ENCODE results near the gene CUX1. TPM values are rescaled to one million over a fixed set of nuclear protein-coding genes. Genes with fewer than 3 reads are reported as not detected.

Gene CUX1
- total RNA-seq, 4 donors from 2014 or later: 56.9 to 124 (median 93.2) TPM

DNA sequence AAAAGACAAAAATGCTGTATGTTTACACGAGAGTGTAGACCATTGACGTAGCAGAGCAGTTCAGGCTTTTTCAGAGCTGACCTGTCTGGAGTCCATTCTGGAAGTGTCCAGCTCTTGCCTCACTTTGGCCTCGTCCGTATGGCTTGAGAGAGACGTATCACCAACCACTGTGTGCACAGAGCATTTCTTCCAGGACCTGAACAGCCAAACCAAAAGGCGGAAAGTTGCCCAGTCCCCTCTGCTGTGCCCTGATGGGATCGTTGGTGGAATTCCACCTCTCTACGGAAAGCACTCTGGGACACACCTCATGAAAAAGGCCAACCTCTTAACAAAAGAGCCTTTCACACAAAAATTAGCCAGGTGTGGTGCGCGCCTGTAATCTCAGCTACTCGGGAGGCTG is 284.5 kb downstream of the CUX1 start:
- no peak overlapping the region for H3K4me3 ChIP-seq
- WGBS, 2 donors (ENCODE audit: low coverage in 1 of 2): 95% methylated on average over 11 of the region's 11 CpGs; no CpG with 5 or more reads in 1 of the 2 donors
- H3K27ac ChIP-seq: no peak overlapping the region
- no peaks in the 10 kb centered on the region for H3K27me3 ChIP-seq
- peaks cover 7 to 13% (median 9%) of the 10 kb centered on the region in 4 donors for H3K4me1 ChIP-seq
- no peak for DNase-seq
- no peak for TF ChIP-seq POLR2A (IDR thresholded peaks at IDR 0.05)
- TF ChIP-seq EP300 (IDR thresholded peaks at IDR 0.05; ENCODE audit: low read depth): no peak
- TF ChIP-seq, protein P1, sequence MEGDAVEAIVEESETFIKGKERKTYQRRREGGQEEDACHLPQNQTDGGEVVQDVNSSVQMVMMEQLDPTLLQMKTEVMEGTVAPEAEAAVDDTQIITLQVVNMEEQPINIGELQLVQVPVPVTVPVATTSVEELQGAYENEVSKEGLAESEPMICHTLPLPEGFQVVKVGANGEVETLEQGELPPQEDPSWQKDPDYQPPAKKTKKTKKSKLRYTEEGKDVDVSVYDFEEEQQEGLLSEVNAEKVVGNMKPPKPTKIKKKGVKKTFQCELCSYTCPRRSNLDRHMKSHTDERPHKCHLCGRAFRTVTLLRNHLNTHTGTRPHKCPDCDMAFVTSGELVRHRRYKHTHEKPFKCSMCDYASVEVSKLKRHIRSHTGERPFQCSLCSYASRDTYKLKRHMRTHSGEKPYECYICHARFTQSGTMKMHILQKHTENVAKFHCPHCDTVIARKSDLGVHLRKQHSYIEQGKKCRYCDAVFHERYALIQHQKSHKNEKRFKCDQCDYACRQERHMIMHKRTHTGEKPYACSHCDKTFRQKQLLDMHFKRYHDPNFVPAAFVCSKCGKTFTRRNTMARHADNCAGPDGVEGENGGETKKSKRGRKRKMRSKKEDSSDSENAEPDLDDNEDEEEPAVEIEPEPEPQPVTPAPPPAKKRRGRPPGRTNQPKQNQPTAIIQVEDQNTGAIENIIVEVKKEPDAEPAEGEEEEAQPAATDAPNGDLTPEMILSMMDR (IDR thresholded peaks at IDR 0.05): no peak
- in situ Hi-C loops (cut with MboI; ENCODE audit: low pct_ligation_motif_present in 1 of 4, low pct_unique_long_range_greater_than_20kb in 1 of 4, low sequenced_read_pairs in 3 of 4) (no loop called here), intact Hi-C loops (cut with DNase I; ENCODE audit: low total_unique reads) (no loop called here)
- H3K9me3 ChIP-seq: no peaks in the 10 kb centered on the region
- no peaks in the 10 kb centered on the region for H3K36me3 ChIP-seq

DNA sequence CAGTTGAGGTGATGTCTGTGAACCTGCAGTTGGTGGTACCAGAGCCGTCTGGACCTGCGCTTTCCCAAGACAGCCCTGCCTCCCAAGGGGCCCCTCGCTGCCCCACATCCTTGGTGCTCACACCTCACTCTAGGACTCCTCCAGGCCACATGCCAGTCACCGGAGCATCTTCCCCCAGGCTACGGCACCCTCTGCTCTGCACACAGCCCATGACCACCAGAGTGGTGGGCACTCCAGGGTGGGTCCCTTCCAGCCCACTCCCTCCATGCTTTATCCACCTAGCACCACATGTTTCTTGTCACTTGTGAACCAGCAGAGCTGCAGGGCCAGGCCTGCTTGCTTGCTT is 285.6 kb downstream of the CUX1 start:
- Histone ChIP-seq H3K4me1 (peaks cover 2 to 5% (median 4%) of the 10 kb centered on the region in 4 donors), H3K27ac (no peak overlapping the region), H3K27me3 (no peaks in the 10 kb centered on the region), H3K36me3 (no peaks in the 10 kb centered on the region), H3K9me3 (no peaks in the 10 kb centered on the region), H3K4me3 (no peak overlapping the region)
- no peak for DNase-seq
- TF ChIP-seq POLR2A (IDR thresholded peaks at IDR 0.05): no peak
- no peak for TF ChIP-seq EP300 (IDR thresholded peaks at IDR 0.05; ENCODE audit: low read depth)
- in situ Hi-C loops (cut with MboI; ENCODE audit: low pct_ligation_motif_present in 1 of 4, low pct_unique_long_range_greater_than_20kb in 1 of 4, low sequenced_read_pairs in 3 of 4): no loop called here
- intact Hi-C loops (cut with DNase I; ENCODE audit: low total_unique reads): no loop called here
- 86% methylated on average over 5 of the region's 5 CpGs; no CpG with 5 or more reads in 1 of the 2 donors for WGBS, 2 donors (ENCODE audit: low coverage in 1 of 2)

DNA sequence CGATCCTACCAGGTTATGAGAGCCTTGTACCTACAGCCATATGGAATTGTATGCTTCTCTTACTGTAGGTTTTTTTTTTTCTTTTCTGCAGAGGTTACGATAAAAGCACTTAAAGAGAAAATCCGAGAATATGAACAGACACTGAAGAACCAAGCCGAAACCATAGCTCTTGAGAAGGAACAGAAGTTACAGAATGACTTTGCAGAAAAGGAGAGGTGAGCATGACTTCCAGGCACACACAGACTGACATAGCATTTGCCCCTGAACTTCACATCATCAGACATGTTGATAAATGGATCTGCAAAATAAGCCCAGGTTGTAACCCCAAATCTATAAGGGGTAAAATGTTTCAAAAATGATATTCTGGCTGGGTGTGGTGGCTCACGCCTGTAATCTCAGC is 286.8 kb downstream of the CUX1 start:
- intact Hi-C loops (cut with DNase I; ENCODE audit: low total_unique reads) (no loop called here), in situ Hi-C loops (cut with MboI; ENCODE audit: low pct_ligation_motif_present in 1 of 4, low pct_unique_long_range_greater_than_20kb in 1 of 4, low sequenced_read_pairs in 3 of 4) (no loop called here)
- 94 to 96% methylated on average over 4 to 5 of the region's 5 CpGs for WGBS, 2 donors (ENCODE audit: low coverage in 1 of 2)
- H3K4me1 ChIP-seq: no peaks in the 10 kb centered on the region
- H3K36me3 ChIP-seq: no peaks in the 10 kb centered on the region
- H3K27me3 ChIP-seq: no peaks in the 10 kb centered on the region
- H3K9me3 ChIP-seq: no peaks in the 10 kb centered on the region
- TF ChIP-seq POLR2A (IDR thresholded peaks at IDR 0.05) (no peak), POLR2AphosphoS5 (IDR thresholded peaks at IDR 0.05) (no peak), EP300 (IDR thresholded peaks at IDR 0.05; ENCODE audit: low read depth) (no peak)
- TF ChIP-seq, protein P1 (IDR thresholded peaks at IDR 0.05): no peak
- H3K4me3 ChIP-seq: no peak overlapping the region
- H3K27ac ChIP-seq: no peak overlapping the region
- no peak for DNase-seq

DNA sequence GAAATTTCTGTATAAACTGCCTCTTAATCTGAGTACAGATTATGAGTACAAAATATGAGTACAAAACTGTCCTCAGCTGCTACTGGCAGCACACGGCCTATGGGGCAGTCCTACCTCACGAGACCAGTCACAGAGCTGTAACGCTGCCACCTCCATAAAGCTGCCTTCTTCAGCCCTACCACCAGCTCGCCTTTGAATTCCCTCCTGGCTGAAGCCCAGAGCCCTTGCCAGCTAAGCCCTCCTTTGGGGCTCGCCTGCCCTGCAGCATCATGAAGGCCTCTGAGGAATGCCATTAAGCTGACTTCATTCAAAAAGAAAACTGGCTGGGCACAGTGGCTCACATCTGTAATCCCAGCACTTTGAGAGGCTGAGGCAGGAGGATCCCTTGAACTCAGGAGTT is 289.2 kb downstream of the CUX1 start:
- in situ Hi-C loops (cut with MboI; ENCODE audit: low pct_ligation_motif_present in 1 of 4, low pct_unique_long_range_greater_than_20kb in 1 of 4, low sequenced_read_pairs in 3 of 4) (no loop called here), intact Hi-C loops (cut with DNase I; ENCODE audit: low total_unique reads) (no loop called here)
- H3K9me3 ChIP-seq: no peaks in the 10 kb centered on the region
- no peak overlapping the region for H3K27ac ChIP-seq
- no peaks in the 10 kb centered on the region for H3K27me3 ChIP-seq
- no peak overlapping the region for H3K4me3 ChIP-seq
- TF ChIP-seq POLR2AphosphoS5 (IDR thresholded peaks at IDR 0.05) (no peak), EP300 (IDR thresholded peaks at IDR 0.05; ENCODE audit: low read depth) (no peak), POLR2A (IDR thresholded peaks at IDR 0.05) (no peak)
- TF ChIP-seq, protein P1 (IDR thresholded peaks at IDR 0.05): no peak
- WGBS, 2 donors (ENCODE audit: low coverage in 1 of 2): 88% methylated on average over 5 of the region's 5 CpGs; no CpG with 5 or more reads in 1 of the 2 donors
- no peaks in the 10 kb centered on the region for H3K4me1 ChIP-seq
- DNase-seq: no peak
- no peaks in the 10 kb centered on the region for H3K36me3 ChIP-seq

DNA sequence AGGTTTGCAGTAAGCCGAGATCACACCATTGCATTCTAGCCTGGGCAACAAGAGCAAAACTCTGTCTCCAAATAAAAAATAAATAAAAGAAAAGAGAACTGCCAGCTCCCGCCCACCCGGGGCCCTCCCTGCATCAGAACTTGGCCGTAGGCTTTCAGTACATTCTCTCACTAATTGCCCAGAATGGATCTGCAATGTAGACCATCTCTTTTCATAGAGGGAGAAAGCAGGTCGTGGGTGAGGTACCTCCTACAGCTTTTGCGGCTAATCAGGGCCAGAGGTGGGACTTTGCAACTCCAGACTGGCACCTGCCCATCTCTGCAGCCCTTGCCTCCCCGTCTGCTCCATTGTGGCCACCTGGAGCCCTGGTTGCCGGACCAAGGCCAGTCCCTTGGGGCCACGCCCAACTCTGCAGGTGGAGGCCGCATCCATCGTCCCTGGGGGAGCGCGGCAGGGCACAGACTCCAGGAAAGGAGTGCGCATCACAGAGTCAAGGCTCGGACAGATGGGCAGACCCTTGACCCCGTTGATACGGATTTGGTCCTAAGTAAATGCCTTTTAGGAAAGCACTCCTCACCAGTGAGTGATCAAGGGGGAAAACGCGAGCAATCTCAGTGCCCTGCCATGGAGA is 290.2 kb downstream of the CUX1 start:
- no peak overlapping the region for H3K4me3 ChIP-seq
- peaks cover 0 to 1% (median 0%) of the 10 kb centered on the region in 4 donors for H3K36me3 ChIP-seq
- H3K27me3 ChIP-seq: no peaks in the 10 kb centered on the region
- no peak for TF ChIP-seq POLR2AphosphoS5 (IDR thresholded peaks at IDR 0.05)
- intact Hi-C loops (cut with DNase I; ENCODE audit: low total_unique reads) (no loop called here), in situ Hi-C loops (cut with MboI; ENCODE audit: low pct_ligation_motif_present in 1 of 4, low pct_unique_long_range_greater_than_20kb in 1 of 4, low sequenced_read_pairs in 3 of 4) (no loop called here)
- no peak overlapping the region for H3K27ac ChIP-seq
- WGBS, 2 donors (ENCODE audit: low coverage in 1 of 2): 91 to 96% methylated on average over 3 to 19 of the region's 19 CpGs
- no peaks in the 10 kb centered on the region for H3K9me3 ChIP-seq
- H3K4me1 ChIP-seq: no peaks in the 10 kb centered on the region
- DNase-seq: no peak
